Effector CD8-positive, alpha-beta T cell (primary cell): Measurements from ENCODE around the gene DDX54.

ENCODE experiments used
- DNase-seq: peaks from one replicate; lab custom pipeline; 2025; lab: John Stamatoyannopoulos, UW
- total RNA-seq, 4 experiments: gene quantifications; one replicate each; lab custom pipeline; 2026; lab: John Stamatoyannopoulos, UW

The DDX54 gene, protein sequence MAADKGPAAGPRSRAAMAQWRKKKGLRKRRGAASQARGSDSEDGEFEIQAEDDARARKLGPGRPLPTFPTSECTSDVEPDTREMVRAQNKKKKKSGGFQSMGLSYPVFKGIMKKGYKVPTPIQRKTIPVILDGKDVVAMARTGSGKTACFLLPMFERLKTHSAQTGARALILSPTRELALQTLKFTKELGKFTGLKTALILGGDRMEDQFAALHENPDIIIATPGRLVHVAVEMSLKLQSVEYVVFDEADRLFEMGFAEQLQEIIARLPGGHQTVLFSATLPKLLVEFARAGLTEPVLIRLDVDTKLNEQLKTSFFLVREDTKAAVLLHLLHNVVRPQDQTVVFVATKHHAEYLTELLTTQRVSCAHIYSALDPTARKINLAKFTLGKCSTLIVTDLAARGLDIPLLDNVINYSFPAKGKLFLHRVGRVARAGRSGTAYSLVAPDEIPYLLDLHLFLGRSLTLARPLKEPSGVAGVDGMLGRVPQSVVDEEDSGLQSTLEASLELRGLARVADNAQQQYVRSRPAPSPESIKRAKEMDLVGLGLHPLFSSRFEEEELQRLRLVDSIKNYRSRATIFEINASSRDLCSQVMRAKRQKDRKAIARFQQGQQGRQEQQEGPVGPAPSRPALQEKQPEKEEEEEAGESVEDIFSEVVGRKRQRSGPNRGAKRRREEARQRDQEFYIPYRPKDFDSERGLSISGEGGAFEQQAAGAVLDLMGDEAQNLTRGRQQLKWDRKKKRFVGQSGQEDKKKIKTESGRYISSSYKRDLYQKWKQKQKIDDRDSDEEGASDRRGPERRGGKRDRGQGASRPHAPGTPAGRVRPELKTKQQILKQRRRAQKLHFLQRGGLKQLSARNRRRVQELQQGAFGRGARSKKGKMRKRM
- total RNA-seq: 112 to 176 (median 126) reads per million in 4 experiments

DNA sequence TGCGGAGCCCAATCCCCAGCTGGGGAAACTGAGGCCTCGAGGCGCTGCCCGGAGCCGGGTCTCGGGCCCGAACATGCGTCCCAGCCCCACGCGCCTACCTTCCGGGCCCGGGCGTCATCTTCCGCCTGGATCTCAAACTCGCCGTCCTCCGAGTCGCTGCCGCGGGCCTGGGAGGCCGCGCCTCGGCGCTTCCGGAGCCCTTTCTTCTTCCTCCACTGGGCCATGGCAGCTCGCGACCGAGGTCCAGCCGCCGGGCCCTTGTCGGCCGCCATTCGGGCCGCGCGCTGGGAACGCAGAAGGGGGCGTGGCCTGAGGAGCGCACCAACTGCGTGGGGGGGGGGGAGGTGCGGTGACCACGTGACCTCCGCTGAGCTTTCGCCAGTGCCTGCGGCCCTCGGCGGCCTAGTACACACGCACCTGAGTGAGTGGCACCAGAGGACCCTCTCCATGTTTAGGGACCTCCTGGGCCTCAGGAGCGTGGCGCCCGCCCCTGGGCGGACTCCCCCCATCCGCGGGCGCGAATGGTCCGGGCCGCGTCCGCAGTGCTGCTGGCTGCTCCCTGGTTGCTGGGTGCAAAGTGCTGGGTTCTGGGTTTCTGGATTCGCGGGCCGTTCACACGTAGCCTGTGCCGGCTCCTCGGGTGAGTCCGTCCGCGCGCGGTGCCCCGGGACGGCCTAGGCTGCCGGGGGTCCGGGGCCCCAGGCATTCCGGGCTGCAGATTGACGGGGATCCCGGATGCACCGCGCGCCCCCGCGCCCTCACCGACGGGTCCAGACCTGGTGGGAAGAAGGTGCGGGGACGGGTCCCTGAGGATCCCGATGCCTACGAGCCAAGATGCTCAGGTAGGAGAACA lies at the start of gene DDX54, which contains the start of gene RITA1:
TSS of gene DDX54 (minus strand) at position 299 of the 853 bp plus-strand sequence. CDS start at position 272, 27 bp downstream.
TSS of gene RITA1 (plus strand) at position 542 of the 853 bp plus-strand sequence. CDS start 1,026 bp downstream, outside the sequence.
- peak; percentile 73 for DNase-seq

DNA sequence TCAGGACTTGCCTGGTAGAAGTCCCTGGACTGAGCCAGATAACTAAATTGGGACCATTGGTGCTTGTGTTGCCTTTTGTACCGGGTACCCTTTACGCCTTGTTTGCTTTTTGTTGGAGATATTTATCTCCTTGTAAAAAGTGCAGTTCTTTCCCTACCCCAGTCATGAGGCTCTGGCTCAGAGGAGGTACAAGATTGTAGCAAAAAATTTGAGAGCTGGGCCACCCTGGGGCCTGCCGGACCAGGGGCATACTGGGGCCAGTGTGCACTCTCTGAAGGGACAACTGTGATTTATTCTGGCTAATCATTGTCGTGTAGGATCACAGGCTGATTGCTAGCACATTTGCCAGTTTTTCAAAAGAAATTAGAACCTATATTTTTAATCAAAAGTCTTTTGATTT lies 49.2 kb upstream of the DDX54 start:
- DNase-seq: no peak

DNA sequence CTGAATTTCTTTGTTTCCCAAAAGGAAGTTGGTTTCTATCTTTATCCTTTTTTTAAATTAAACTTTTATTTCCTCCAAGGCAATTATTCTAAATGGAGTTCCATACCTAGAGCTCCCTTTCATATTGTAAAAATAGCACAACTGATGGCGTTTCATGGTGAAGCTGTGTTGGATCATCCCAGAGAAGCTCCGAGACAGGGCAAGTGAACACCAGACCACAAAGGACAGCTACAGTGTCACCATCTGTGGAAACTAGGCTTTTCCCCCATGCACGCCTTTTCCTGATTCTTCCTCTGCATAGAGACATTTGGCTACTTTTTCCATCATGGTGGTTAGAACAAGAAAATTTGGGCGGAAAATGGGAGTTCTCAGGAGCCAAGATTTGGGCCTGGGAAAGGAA lies 48.7 kb upstream of the DDX54 start:
- DNase-seq: no peak

DNA sequence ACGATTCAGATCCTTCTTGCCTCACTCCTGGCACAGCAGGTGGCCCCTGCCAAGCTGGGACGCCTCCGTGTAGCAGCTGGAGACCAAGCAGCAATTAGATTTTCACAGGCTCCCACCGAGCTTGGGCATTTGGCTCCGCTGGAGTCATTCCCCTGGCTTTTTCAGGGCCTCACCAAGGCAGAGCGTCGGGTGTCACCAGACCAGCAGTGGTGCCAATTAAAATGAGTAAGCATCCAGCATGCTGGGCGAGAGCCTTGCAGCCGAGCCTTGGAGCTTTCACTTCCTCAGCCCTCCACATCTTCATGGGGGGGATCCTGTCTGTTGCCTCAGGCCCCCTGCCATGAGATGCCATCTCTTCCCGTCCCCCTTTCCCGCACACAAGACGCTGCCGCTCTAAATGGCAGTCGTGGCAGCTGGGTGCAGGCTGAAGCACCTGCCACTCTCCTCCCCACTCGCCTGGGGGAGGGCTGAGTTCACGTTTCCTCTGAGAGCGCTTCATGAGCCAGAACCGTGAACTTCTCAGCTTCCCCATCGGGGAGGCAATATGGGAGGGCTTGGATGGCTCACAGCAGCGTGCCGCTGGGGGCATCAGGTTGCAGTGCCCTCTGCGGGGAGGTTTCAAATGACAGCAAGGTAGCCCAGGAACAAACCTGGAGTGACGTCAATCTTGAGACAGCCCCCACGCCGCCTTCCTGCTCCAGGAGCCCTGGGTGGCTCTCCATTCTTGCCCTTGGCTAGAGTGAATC lies 47.7 kb upstream of the DDX54 start:
- DNase-seq: peak; percentile 65

DNA sequence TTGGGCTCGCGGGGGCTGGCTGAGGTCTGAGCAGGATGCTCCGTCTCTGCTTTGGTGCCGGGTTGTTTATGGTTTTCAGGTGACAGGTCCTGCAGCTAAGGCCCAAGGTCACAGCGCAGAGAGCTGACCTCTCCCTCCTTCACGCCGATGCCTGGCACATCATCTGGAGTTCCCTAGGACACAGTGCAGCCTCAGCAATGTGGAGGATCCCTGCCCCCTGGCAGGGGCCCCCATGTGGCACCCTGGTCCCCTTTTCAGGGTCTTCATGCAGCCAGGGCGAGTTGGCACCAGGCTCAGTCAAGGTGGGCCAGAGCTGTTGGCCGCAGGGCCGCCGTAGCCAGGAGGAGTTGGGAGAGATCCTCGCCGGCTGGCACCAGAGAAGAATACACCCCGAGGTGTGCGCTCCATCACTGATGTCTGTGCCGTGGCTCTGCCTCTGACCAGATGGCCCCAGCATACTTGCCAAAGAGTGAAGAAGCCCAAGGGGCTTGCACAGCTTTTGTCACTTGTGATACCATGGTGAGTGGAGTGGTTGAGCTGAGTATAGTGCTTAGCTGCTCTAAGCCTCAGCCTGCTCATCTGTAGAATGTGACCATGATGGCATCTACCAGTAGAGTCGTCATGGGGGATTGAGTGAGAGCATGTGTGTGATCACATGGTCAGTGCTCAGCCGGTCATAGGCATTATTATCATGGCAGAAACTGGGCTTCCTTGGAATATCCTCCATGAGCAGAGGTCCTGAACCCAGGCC lies 47.0 kb upstream of the DDX54 start:
- no peak for DNase-seq

DNA sequence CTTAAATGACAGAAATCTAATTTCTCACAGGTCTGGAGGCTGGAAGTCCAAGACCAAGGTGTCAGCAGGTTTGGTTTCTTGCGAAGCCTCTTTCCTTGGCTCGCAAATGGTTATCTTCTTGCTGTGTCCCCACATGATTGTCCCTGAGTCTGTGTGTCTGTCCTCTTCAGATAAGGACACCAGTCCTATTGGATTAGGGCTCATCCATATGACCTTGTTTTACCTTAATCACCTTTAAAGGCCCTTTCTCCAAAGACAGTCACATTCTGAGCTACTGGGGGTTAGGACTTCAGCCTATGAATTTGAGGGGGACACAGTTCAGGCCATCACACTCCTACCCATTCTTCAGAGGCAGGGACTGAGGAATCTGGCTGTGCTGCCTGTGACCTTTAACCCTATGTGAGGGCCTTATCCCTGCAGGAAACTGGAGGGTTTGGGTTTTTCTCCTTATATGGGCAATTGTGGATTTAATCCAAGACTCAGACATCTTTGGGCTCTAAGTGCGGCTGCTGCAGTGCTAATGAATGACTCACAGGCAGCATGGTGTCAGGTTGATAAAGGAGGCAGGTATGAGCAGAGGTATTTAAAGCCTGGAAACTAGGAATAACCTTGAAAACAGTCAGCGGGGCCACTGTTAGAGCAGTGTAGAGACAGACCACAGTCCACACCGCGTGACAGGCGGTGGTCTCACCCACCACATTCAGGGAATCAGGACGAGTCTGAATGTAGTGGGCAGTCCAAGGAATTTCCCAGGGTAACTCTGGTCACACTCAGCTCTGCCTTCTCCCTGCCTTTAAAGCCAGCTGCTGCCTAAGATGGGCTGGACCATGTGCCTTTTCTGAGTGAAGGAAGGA lies 46.2 kb upstream of the DDX54 start:
- no peak for DNase-seq

DNA sequence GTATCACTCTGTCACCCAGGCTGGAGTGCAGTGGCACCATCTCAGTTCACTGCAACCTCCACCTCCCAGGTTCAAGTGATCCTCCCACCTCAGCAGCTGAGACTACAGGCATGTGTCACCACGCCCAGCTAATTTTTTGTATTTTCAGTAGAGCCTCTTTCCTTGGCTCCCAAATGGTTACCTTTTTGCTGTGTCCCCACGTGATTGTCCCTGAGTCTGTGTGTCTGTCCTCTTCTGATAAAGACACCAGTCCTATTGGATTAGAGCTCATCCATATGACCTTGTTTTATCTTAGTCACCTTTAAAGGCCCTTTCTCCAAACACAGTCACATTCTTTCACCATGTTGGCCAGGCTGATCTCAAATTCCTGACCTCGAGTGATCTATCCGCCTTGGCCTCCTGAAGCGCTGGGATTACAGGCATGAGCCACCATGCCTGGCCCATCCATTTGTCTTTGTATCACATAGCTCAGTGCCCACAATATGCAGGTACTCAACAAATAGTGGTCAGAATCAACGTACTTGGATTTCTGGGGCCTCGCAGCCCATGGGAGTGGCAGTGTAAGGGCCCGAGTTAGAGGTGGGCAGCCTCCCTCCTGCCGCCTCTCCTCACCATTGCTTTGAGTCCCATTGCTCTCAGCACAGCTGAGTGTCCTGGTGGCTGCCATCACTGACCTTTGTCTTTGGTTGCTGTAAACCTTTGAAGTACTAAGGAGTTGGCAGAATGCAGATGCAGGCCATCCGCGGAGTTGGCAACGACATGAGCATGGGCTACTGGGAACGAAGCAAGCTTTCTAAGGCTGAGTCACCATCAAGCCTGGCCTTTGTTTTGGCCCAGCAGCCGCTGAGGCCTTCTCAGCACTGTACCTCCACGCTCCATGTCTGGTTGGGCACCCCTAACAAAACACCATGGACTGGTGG lies 45.3 kb upstream of the DDX54 start:
- no peak for DNase-seq

DNA sequence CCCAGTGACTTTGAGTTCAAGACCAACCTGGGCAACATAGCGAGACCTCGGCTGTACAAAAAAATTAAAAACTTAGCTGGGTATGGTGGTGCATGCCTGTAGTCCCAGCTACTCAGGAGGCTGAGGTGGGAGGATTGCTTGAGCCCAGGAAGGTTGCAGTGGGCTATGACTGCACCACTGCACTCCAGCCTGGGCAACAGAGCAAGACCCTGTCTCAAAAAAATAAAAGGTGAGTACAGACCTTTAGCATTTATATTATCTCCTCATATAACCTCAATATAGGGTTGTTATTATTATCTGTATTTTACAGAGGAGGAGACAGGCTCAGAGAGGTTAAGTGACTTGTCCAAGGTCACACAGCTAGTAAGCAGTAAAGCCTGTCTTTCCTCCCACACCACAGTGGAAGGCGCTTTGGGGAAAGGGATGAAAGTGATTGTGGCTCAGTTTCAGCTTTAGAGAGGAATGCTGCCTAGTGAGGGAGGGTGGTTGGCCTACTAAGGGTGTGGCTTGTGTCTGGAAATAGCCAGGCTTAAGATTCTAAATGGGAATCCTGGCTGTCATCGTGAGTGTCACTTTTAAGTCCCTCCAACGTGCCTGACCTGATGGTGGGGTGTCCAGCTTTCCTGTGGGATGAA lies 43.2 kb upstream of the DDX54 start:
- no peak for DNase-seq

DNA sequence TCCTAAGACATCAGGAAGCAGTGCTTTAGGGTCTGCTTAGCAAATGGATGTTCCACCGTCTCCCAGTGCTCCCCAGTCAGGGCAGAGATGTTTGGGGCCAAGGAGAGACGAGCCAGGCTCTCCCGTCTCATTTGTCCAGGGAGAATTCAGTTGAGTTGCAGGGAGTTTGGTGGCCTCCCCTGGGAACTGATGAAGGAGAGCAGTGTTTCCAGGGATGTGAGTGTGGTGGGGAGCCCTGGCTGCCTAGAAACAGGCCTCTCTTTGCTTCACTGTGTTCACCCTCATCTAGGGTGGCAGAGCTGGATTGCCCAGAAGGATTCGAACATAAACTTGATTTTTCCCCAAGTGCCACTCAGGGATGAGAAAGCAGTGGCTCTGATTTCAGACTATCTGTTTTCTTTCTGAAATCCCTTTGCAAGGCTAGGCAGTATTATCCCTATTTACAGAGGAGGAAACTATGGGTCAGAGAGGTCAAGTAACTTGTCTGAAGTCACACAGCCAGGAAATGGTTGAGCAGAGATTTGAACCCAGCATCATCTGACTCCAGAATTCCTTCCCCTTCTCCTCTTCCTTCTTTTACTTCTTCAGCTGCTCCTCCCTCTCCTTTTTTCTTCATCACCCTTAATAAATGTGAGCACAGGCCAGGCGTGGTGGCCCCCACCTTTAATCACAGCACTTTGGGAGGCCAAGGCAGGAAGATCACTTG lies 42.6 kb upstream of the DDX54 start:
- no peak for DNase-seq

DNA sequence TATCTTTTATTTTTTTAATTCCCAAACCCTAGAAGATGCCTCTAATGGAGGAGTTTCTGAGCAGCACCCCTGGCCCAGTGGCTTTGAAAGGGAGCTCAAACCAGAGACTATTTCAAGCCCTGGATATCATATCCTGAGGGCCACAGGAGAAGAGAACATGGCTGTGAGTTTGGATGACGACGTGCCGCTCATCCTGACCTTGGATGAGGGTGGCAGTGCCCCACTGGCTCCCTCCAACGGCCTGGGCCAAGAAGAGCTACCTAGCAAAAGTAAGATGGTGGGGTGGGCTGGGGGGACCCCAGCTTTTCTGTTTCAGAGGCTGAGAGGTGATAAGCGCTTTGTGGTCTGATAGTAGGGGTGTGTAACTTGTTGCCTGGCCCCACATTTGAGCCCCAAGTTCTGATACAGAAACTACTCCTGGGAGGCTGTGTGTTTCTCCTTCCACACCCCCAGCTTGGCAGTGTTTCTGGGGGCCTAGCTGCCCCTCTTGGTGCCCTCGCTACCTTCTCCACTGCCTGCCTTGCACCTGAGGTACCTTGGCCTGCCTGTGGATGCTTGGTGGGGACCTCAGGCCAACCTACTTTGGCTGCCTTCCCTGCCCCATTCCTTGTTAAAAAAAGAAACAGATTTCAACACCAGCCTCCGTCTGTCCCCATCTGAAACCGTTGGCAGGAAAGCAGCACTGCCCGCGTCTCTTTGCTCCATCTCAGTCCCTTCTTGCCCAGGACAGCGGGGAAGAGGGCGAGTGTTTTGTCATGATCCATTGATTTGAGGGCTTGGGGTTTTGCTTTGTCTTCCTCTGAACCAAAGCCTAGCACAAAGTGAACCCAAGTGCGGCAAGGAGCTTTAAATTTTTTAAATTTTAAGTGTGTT lies 41.7 kb upstream of the DDX54 start:
- no peak for DNase-seq

DNA sequence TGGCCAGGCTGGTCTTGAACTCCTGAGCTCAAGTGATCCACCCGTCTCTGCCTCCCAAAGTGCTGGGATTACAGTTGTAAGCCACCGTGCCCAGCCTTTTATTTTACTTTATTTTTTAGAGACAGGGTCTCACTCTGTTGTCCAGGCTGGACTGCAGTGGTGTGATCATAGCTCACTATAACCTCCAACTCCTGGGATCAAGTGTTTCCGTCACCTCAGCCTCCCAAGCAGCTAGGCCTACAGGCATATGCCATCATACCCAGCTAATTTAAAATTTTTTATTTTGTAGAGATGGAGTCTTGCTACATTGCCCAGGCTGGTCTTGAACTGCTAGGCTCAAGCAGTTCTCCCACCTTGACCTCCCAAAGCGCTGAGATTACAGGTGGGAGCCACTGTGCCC lies 39.7 kb upstream of the DDX54 start:
- DNase-seq: no peak

DNA sequence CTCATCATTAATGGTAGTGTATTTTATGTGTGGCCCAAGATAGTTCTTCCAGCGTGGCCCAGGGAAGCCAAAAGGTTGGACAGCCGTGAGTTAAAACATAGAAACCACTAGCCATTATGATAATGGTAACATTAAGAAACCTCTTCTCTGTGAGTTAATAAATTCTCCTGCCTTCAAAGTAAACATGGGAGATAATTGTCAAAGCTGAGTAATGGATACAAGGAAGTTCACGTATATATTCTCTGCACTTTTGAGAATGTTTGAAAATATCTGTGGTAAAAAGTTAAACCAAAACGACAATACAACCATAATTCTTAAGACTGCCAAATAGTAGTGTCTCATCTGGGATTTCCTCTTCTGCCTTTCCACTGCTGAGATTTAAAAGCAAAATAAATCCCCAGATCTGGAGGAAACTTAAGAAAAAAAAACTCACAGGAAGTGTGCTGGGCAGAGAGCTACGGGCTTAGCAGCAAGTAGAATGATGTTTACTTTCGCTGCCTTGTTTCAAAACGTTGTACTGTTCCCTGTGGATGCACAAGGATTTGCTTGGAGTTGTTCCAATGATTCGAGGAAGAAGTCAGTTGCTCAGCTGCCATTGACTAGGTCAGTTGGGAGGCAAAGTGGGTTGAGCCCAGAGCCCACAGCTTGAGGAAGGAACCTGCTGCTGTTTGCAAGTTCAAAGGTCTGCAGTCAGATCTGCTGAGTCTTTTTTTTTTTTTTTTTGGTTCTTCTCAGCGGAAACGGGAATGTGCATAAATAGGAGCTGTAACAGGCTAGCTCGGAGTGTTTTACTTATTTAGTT lies 37.7 kb upstream of the DDX54 start:
- DNase-seq: peak; percentile 4

DNA sequence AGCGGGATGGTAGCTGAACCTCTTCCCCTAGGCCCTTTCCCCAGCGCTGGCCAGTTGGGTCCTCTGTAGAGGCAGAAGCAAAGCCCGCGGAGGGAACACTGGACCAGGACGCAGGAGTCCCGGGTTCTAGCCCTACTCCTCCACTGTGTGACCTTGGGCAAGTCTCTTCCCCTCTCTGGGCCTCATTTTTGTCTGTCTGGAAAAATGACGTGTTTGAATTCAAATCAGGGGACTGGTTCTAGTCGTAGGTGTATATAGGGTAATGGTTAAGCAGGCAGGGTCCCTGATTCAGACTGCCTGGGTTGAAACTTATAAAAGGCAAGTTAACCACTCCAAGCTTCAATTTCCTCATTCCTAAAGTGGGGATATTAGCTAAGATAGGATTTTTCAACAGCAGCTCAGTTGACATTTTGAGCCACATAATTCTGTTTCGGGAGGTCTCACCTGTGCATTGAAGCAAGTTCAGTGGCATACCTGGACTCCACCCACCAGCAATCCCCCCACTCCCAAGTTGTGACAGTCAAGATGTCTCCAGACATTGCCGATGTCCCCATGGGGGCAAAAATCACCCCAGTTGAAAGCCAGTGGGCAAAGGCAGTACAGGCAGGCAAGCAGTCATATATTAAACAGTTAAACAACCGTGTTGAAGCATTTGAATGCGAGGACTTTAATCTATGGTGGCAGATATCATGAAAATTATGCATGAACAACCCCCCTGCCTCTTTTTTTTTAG lies 36.9 kb upstream of the DDX54 start:
- DNase-seq: no peak

DNA sequence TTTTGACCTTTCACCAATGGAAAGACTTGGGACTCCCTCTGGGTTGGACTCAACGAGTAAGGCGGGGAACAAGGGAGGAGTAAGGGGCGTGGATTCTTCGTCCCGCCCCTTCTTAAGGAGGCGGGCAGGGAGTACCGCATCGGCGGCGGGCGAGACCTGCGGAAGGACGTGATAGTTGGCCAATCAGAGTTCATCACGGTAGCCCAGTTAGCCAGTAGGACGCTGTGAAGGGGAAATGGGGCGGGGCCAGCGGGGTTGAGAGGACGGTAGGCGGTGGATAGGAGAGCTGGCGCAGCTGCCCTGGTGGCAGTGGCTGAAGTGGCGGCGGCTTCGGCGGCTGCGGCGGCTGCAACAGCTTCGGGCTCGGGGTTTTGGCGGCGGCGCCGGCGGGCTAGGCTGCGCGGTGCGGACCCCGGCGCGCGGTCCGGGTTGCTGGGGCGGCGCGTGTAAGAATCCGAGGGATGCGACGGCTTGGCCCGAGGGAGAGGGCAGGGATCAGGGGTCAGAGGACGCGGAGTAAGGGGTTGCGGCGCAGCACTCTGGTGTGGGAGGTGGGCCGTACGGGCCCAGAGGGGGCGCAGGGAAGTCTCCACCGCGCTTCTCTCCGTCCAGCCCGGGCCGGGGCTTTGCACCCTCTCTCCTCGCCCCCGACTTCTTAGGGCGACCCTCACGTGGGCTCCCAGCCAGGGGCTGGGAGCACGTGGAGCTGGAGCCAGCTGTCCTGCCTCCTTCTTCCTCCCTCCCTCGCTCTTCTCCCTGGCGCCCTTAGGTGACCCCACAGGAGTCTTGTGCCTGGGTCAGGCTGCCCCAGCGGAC lies 36.1 kb upstream of the DDX54 start, which contains the start of gene TPCN1:
TSS of gene TPCN1 (plus strand) at position 284 of the 816 bp plus-strand sequence. CDS start 5,389 bp downstream, outside the sequence.
- peak; percentile 97 for DNase-seq
